Tibial nerve (tissue), 4 donors: ENCODE data around the gene SEMA3C. TPM values are rescaled to one million over a fixed set of nuclear protein-coding genes. Genes with fewer than 3 reads are reported as not detected.

Experiments used
- DNase-seq, 2 donors: peaks; one replicate each; pipeline ENCODE4 v3.0.0-alpha.2; 2019; ENCODE audit warnings: low spot score in 2 of 2
- H3K27ac ChIP-seq, 4 donors: fragments of 200-600 bp; sonication (generic) in 3 of 4; one replicate each; pipeline ENCODE4 v1.5.1; 2017 to 2019; ENCODE audit warnings: mild to moderate bottlenecking in 1 of 4
- H3K27me3 ChIP-seq, 2 donors: fragments of 200-600 bp; sonication (generic) in 1 of 2; one replicate each; pipeline versions ENCODE4 v1.5.1 to v1.6.0; 2017 to 2019
- H3K36me3 ChIP-seq, 3 donors: fragments of 200-600 bp; sonication (generic); one replicate each; pipeline ENCODE4 v1.5.1; 2018 to 2019
- H3K4me1 ChIP-seq, 4 donors: fragments of 200-600 bp; sonication (generic) in 3 of 4; one replicate each; pipeline ENCODE4 v1.5.1; 2017 to 2019
- H3K4me3 ChIP-seq, 4 donors: fragments of 200-600 bp; sonication (generic) in 3 of 4; one replicate each; pipeline ENCODE4 v1.5.1; 2017 to 2019; ENCODE audit warnings: mild to moderate bottlenecking in 1 of 4, moderate library complexity in 1 of 4
- H3K9me3 ChIP-seq, 4 donors: fragments of 200-600 bp; sonication (generic) in 3 of 4; one replicate each; pipeline ENCODE4 v1.5.1; 2017 to 2019
- EP300 ChIP-seq, 2 donors: sonication (generic); formaldehyde crosslinking; IDR thresholded peaks; one replicate each; pipeline ENCODE4 v1.6.1; 2017; ENCODE audit warnings: antibody characterized with exemption in 2 of 2, mild to moderate bottlenecking in 1 of 2
- POLR2A ChIP-seq, 2 donors: fragments of 450-650 bp; IDR thresholded peaks; one replicate each; pipeline ENCODE4 v1.6.1; 2017; ENCODE audit warnings: antibody characterized with exemption in 2 of 2, mild to moderate bottlenecking in 2 of 2, moderate library complexity in 2 of 2
- WGBS, 2 donors: methylation state at CpG; one replicate each; pipeline ENCODE4 v1.1.5; 2018; 5-methylcytosine and 5-hydroxymethylcytosine counted together
- total RNA-seq, 4 donors: library from RNA; depleted of rRNA; stranded (reverse); fragments of >200 nt; gene quantifications; one replicate each; pipeline ENCODE4 v1.1.0, GENCODE V29; 2016
- TF ChIP-seq, protein P1 (sequence below), 5 experiments: fragments of 200-600 bp in 3 of 5; fragments of 450-650 bp in 2 of 5; sonication (generic) in 3 of 5; IDR thresholded peaks; one replicate each; pipeline ENCODE4 v1.5.1; 2016 to 2019; ENCODE audit warnings: antibody characterized with exemption in 5 of 5, mild to moderate bottlenecking in 3 of 5, moderate library complexity in 2 of 5

Gene SEMA3C
- total RNA-seq, 4 donors from 2014 or later: 64.8 to 130 (median 118) TPM

DNA sequence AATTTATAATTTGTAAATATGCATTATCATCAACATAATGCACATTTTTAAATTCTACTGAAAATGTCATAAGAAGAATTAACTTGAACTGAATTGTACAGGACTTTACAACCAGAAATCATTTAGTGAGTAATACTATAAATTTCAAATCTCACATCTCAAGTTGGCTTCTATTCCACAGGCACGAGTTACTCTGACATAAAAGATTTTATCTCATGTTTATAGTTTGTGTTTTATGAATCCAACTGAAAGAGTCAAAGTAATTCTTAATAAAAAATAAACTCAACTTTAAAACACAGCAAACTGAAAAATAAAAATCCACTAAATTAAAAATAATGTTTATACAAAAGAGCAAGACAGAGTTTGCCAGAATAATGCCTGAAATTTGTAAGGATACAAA, 151.2 kb downstream of the SEMA3C start:
- no peaks in the 10 kb centered on the region for H3K9me3 ChIP-seq
- TF ChIP-seq, protein P1, sequence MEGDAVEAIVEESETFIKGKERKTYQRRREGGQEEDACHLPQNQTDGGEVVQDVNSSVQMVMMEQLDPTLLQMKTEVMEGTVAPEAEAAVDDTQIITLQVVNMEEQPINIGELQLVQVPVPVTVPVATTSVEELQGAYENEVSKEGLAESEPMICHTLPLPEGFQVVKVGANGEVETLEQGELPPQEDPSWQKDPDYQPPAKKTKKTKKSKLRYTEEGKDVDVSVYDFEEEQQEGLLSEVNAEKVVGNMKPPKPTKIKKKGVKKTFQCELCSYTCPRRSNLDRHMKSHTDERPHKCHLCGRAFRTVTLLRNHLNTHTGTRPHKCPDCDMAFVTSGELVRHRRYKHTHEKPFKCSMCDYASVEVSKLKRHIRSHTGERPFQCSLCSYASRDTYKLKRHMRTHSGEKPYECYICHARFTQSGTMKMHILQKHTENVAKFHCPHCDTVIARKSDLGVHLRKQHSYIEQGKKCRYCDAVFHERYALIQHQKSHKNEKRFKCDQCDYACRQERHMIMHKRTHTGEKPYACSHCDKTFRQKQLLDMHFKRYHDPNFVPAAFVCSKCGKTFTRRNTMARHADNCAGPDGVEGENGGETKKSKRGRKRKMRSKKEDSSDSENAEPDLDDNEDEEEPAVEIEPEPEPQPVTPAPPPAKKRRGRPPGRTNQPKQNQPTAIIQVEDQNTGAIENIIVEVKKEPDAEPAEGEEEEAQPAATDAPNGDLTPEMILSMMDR (IDR thresholded peaks at IDR 0.05): no peak
- TF ChIP-seq POLR2A (IDR thresholded peaks at IDR 0.05): no peak
- TF ChIP-seq EP300 (IDR thresholded peaks at IDR 0.05): no peak
- peaks cover 0 to 12% (median 0%) of the 10 kb centered on the region in 4 donors for H3K4me1 ChIP-seq
- no peaks in the 10 kb centered on the region for H3K27me3 ChIP-seq
- no peak overlapping the region for H3K4me3 ChIP-seq
- WGBS, 2 donors: 39 to 41% methylated on average over 1 of the region's 1 CpG
- no peak for DNase-seq
- no peaks in the 10 kb centered on the region for H3K36me3 ChIP-seq
- H3K27ac ChIP-seq: no peak overlapping the region

DNA sequence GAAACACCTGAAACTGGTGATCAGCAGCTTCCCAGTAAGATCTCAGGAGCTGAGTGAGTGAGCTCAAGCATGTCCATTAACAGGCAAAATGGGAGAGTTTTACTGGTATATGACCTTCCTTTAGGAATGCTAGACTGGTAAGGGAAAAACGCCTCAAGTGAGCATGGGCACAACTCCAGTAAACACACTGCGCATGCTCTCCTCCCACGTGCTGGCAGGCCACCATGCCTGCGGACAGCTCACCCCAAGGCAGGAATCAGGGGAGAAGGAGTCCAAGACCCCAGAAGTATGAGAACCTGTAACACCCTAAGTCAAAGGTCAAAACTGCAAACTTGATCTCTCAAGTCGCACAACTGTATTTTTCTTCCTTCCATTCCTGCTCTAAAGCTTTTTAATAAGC, 152.1 kb downstream of the SEMA3C start:
- TF ChIP-seq, protein P1 (IDR thresholded peaks at IDR 0.05): no peak
- TF ChIP-seq EP300 (IDR thresholded peaks at IDR 0.05) (no peak), POLR2A (IDR thresholded peaks at IDR 0.05) (no peak)
- Histone ChIP-seq H3K4me3 (no peak overlapping the region), H3K27me3 (no peaks in the 10 kb centered on the region), H3K9me3 (no peaks in the 10 kb centered on the region), H3K27ac (no peak overlapping the region), H3K36me3 (no peaks in the 10 kb centered on the region), H3K4me1 (peaks cover 0 to 7% (median 0%) of the 10 kb centered on the region in 4 donors)
- WGBS, 2 donors: 66% methylated on average over 5 of the region's 5 CpGs
- no peak for DNase-seq

DNA sequence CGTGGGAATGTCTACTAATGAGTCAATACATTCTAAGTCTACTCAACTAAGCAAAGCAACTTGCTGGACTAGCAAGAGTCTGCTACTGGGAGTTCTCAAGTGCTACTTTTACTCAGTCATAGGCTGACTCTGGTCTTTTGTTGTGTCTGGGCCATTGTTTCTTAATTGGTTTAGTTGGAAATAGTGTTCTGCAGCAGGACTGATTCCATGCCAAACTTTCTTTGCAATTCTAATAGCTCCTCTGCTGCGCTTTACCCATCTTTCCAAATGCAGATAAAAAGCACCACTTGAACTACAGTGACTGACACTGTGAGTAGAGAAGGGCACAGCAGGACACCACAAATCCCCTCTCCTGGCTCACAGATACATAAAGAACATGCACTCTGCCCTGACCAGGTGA, 154.7 kb downstream of the SEMA3C start:
- DNase-seq: no peak
- WGBS, 2 donors: 86 to 93% methylated on average over 2 of the region's 2 CpGs

DNA sequence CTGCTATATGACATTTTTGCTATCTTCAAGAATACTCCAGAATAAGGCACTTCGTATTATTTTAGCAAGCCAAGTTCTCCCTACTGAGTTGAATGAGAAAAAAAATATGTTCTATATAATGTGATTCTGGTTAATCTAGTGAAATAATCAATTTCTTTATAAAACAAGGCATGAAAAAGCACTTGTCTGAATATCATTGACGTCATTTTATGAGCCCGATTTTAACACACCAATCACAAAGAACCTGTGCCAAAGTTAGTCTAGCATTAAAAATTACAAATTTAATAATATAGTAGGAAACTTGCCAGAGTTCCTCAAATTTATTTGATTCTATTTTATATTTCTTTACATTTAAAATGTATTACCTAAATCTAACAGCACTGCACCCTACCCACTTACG, 155.1 kb downstream of the SEMA3C start:
- Histone ChIP-seq H3K4me3 (no peak overlapping the region), H3K4me1 (peaks cover 0 to 3% (median 0%) of the 10 kb centered on the region in 4 donors)
- TF ChIP-seq POLR2A (IDR thresholded peaks at IDR 0.05) (no peak), EP300 (IDR thresholded peaks at IDR 0.05) (no peak)
- TF ChIP-seq, protein P1 (IDR thresholded peaks at IDR 0.05): no peak

More for the DNA sequence above, 154.7 kb downstream of the SEMA3C start:
- Histone ChIP-seq H3K4me3 (no peak overlapping the region), H3K27me3 (no peaks in the 10 kb centered on the region), H3K4me1 (peaks cover 0 to 3% (median 0%) of the 10 kb centered on the region in 4 donors), H3K36me3 (no peaks in the 10 kb centered on the region), H3K9me3 (no peaks in the 10 kb centered on the region), H3K27ac (no peak overlapping the region)
- TF ChIP-seq, protein P1 (IDR thresholded peaks at IDR 0.05): no peak
- no peak for TF ChIP-seq POLR2A (IDR thresholded peaks at IDR 0.05)
- no peak for TF ChIP-seq EP300 (IDR thresholded peaks at IDR 0.05)

DNA sequence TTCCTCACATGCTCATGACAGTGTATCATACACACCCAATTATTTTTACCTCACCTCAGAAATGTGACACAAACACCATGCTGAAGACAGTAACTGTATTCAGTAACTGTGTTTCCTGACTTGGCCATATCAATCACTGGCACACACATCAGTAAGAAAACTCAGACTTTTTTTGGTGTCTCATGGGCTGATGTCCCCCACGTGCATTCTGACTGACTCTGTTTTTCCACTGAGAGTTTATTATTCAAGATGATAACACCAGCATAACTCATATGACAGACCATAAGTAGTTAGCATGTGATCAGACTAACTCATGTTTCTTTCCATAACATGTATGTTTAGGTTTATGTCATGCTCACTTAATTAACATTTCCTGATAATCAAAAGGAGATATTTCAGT, 155.6 kb downstream of the SEMA3C start:
- Histone ChIP-seq H3K36me3 (no peaks in the 10 kb centered on the region), H3K9me3 (no peaks in the 10 kb centered on the region), H3K27ac (no peak overlapping the region), H3K4me3 (no peak overlapping the region), H3K27me3 (no peaks in the 10 kb centered on the region), H3K4me1 (peaks cover 0 to 3% (median 0%) of the 10 kb centered on the region in 4 donors)
- TF ChIP-seq POLR2A (IDR thresholded peaks at IDR 0.05): no peak
- TF ChIP-seq, protein P1 (IDR thresholded peaks at IDR 0.05): no peak
- TF ChIP-seq EP300 (IDR thresholded peaks at IDR 0.05): no peak
- 33 to 57% methylated on average over 1 of the region's 1 CpG for WGBS, 2 donors
- DNase-seq: no peak

More for the DNA sequence above, 155.1 kb downstream of the SEMA3C start:
- Histone ChIP-seq H3K36me3 (no peaks in the 10 kb centered on the region), H3K27ac (no peak overlapping the region), H3K27me3 (no peaks in the 10 kb centered on the region), H3K9me3 (no peaks in the 10 kb centered on the region)
- no peak for DNase-seq
- WGBS, 2 donors: 66 to 85% methylated on average over 4 of the region's 4 CpGs
